H1 (cell line): ENCODE measurements around the gene GPX4.

Experiments
- CHD7 ChIP-seq: fragments of 300-600 bp; sonication (generic); IDR thresholded peaks from 2 replicates; pipeline ENCODE4 v1.7.1; 2012; ENCODE audit warnings: low read length, moderate library complexity, mild to moderate bottlenecking, inconsistent platforms; ENCODE audit not compliant: insufficient replicate concordance
- FOSL1 ChIP-seq: IDR thresholded peaks from 2 replicates; pipeline ENCODE4 v1.6.1; 2011; ENCODE audit warnings: mild to moderate bottlenecking, low read depth, low read length, moderate library complexity; ENCODE audit not compliant: insufficient read depth
- POLR2A ChIP-seq, 2 experiments: IDR thresholded peaks; 1 replicate in 1 of 2; 2 replicates in 1 of 2; pipeline ENCODE4 v1.6.1; 2011; ENCODE audit warnings: low read depth in 2 of 2, low read length in 2 of 2, mild to moderate bottlenecking in 2 of 2; ENCODE audit errors: control extremely low read depth in 1 of 2
- POLR2AphosphoS5 ChIP-seq: IDR thresholded peaks from 2 replicates; pipeline ENCODE4 v1.6.1; 2011; ENCODE audit warnings: low read depth, low read length
- RBBP5 ChIP-seq: IDR thresholded peaks from 2 replicates; pipeline ENCODE4 v1.7.1; 2012; ENCODE audit warnings: low read depth, mild to moderate bottlenecking, inconsistent platforms, low read length, moderate library complexity, borderline replicate concordance
- TAF1 ChIP-seq: IDR thresholded peaks from 2 replicates; pipeline ENCODE4 v1.6.1; 2011; ENCODE audit warnings: mild to moderate bottlenecking, low read depth, low read length
- TF ChIP-seq, protein P1 (sequence below), 3 experiments: IDR thresholded peaks; 1 replicate in 2 of 3; 2 replicates in 1 of 3; pipeline versions ENCODE4 v1.5.1 to v1.6.1; 2011; ENCODE audit warnings: low read length in 3 of 3, mild to moderate bottlenecking in 3 of 3, inconsistent platforms in 2 of 3, low read depth in 1 of 3, moderate library complexity in 1 of 3; ENCODE audit not compliant: insufficient read depth in 1 of 3; ENCODE audit errors: control extremely low read depth in 1 of 3

DNA sequence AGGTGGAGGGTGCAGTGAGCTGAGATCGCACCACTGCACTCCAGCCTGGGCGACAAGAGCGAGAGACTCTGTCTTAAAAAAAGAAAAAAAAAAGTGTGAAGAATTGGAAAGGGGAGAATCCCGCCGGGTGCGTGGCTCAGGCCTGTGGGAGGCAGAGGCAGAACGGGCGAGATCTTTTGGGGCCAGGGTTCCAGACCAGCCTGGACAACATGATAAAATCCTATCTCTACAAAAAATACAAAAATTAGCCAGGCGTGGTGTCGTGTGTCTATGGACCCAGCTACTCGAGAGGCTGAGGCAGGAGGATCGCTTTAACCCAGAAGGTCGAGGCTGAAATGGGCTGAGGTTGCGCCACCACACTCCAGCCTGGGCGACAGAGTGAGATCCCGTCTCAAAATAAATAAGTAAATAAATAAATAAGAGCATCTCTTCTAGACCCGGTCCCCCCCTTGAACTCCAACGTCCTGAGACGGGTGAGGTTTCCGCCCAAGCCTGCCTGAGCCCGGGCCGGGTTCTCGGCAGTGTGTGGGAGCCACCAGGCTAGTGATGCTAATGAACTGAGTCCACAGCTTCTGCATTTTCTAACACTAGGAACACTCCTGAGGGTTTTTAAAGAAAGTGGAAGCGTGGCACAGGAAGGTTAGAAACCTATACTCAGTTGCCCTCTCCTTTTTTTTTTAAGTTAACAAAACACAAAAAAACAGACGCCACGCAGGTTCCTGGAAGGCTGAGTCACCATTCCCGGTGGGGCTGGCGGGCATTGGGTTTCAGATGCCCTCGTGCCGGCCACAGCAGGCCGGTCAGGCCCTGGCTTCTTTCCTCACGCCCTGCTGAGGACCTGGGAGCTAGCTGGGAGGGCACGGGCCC, 22.0 kb downstream of the GPX4 start:
- TF ChIP-seq POLR2AphosphoS5, result no peak
- TF ChIP-seq, protein P1, sequence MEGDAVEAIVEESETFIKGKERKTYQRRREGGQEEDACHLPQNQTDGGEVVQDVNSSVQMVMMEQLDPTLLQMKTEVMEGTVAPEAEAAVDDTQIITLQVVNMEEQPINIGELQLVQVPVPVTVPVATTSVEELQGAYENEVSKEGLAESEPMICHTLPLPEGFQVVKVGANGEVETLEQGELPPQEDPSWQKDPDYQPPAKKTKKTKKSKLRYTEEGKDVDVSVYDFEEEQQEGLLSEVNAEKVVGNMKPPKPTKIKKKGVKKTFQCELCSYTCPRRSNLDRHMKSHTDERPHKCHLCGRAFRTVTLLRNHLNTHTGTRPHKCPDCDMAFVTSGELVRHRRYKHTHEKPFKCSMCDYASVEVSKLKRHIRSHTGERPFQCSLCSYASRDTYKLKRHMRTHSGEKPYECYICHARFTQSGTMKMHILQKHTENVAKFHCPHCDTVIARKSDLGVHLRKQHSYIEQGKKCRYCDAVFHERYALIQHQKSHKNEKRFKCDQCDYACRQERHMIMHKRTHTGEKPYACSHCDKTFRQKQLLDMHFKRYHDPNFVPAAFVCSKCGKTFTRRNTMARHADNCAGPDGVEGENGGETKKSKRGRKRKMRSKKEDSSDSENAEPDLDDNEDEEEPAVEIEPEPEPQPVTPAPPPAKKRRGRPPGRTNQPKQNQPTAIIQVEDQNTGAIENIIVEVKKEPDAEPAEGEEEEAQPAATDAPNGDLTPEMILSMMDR (IDR thresholded peaks at IDR 0.05; ENCODE audit: control extremely low read depth in 1 of 3, insufficient read depth in 1 of 3, low read depth in 1 of 3, low read length in 3 of 3), result no peak
- TF ChIP-seq POLR2A (IDR thresholded peaks at IDR 0.05; ENCODE audit: control extremely low read depth in 1 of 2, low read depth in 2 of 2, low read length in 2 of 2), result no peak
- no peak for TF ChIP-seq FOSL1
- no peak for TF ChIP-seq TAF1
- TF ChIP-seq RBBP5, result no peak
- TF ChIP-seq CHD7, result no peak
